ENCODE measurements around the gene NAMPT. TPM values are rescaled to one million over a fixed set of nuclear protein-coding genes. Genes with fewer than 3 reads are reported as not detected.

Gene NAMPT
- total RNA-seq, 1 donor from 2014 or later: 35.2 TPM

DNA sequence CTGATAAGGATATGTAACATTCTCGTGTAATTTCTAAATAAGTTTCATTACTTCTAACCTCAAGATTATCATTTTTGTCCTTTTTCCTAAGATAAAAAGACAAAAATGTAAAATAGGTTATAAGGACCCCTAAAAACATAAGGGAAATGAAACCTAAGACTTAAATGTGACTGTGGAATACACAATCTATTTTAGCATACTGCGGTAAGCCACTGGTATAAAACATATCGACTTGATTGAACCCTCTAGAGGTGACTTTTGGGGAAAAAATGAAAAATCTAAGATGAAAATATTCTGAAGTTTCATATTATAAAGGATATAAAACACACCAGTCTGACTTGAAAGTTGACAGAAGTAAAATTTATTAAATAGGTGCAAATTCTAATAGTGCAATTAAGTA, 1.9 kb downstream of the NAMPT start:
- TF ChIP-seq, protein P1, sequence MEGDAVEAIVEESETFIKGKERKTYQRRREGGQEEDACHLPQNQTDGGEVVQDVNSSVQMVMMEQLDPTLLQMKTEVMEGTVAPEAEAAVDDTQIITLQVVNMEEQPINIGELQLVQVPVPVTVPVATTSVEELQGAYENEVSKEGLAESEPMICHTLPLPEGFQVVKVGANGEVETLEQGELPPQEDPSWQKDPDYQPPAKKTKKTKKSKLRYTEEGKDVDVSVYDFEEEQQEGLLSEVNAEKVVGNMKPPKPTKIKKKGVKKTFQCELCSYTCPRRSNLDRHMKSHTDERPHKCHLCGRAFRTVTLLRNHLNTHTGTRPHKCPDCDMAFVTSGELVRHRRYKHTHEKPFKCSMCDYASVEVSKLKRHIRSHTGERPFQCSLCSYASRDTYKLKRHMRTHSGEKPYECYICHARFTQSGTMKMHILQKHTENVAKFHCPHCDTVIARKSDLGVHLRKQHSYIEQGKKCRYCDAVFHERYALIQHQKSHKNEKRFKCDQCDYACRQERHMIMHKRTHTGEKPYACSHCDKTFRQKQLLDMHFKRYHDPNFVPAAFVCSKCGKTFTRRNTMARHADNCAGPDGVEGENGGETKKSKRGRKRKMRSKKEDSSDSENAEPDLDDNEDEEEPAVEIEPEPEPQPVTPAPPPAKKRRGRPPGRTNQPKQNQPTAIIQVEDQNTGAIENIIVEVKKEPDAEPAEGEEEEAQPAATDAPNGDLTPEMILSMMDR (IDR thresholded peaks at IDR 0.05; ENCODE audit: unreplicated experiment): no peak
- no peak overlapping the region for H3K27ac Mint-ChIP-seq
- H3K4me3 Mint-ChIP-seq (ENCODE audit: low read depth): no peak overlapping the region
- DNase-seq (ENCODE audit: low spot score, unreplicated experiment): no peak
- H3K4me1 Mint-ChIP-seq (ENCODE audit: low read depth): peaks cover 11% of the 10 kb centered on the region
- no peaks in the 10 kb centered on the region for H3K27me3 Mint-ChIP-seq
- no peaks in the 10 kb centered on the region for H3K9me3 Mint-ChIP-seq (ENCODE audit: low read depth)
- H3K36me3 Mint-ChIP-seq (ENCODE audit: insufficient read depth): no peaks in the 10 kb centered on the region

- Mint-ChIP-seq H3K4me1 (ENCODE audit: low read depth) (peaks cover 11% of the 10 kb centered on the region), H3K27me3 (no peaks in the 10 kb centered on the region), H3K4me3 (ENCODE audit: low read depth) (no peak overlapping the region), H3K27ac (no peak overlapping the region), H3K9me3 (ENCODE audit: low read depth) (no peaks in the 10 kb centered on the region), H3K36me3 (ENCODE audit: insufficient read depth) (no peaks in the 10 kb centered on the region)
- DNase-seq (ENCODE audit: low spot score, unreplicated experiment): no peak
- TF ChIP-seq, protein P1 (IDR thresholded peaks at IDR 0.05; ENCODE audit: unreplicated experiment): no peak
Observed at GRCh38 chr7:106282390-106282789, 2.4 kb downstream of the NAMPT start.

DNA sequence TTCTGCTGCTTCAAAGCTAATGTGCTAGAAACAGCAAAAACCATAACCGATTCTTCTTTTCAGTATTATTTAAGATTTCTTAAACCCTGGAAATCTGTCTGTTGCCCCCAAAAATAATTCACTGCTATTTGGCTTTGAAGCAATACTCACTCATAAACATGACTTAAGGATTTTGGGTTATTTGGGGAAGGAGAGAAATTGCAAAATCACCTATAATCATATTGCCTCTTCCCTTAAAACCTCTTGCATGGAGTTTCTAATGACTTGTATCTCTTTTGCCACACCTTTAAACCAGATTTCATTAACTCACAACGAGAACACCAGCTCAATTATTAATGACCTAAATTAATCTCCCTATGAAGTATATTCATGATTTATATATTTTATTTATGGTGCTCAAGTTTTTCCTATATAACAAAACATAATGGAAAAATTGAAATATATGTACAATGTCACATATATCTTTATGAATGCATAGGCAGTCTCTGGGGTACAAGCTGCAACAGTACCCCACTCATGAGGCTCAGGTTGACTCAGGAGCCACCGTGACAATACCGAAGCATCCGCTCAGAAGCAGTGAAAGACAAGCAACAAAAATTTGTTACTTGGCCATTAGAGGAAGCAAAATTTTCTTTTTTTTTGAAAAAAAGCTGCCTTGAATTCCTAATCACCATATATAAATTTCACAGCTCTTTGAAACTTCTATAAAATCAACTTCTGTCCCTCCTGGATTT, 3.0 kb downstream of the NAMPT start:
- Mint-ChIP-seq H3K36me3 (ENCODE audit: insufficient read depth) (no peaks in the 10 kb centered on the region), H3K9me3 (ENCODE audit: low read depth) (no peaks in the 10 kb centered on the region), H3K27ac (no peak overlapping the region), H3K4me3 (ENCODE audit: low read depth) (no peak overlapping the region), H3K4me1 (ENCODE audit: low read depth) (peaks cover 11% of the 10 kb centered on the region), H3K27me3 (no peaks in the 10 kb centered on the region)
- no peak for DNase-seq (ENCODE audit: low spot score, unreplicated experiment)
- TF ChIP-seq, protein P1 (IDR thresholded peaks at IDR 0.05; ENCODE audit: unreplicated experiment): no peak

DNA sequence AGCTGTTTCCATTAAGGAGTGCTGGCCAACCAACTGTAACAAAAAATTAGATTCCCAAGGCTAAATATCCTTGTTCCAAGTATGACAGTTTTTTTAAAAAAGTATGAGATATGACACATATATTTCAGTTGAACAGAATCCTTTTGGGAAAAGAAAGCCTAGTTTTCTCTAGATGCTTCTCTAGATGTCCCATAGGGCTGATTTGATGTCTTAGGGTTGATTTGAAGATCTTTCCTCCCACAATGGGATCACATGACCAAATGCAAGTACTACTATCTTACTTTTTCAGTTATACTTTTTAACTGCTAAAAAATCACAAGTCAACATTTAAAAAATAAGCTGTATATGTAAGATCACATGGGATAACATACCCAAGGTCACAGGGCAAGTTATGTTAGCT, 3.7 kb downstream of the NAMPT start:
- Mint-ChIP-seq H3K27ac (no peak overlapping the region), H3K4me3 (ENCODE audit: low read depth) (no peak overlapping the region), H3K4me1 (ENCODE audit: low read depth) (peaks cover 11% of the 10 kb centered on the region), H3K9me3 (ENCODE audit: low read depth) (no peaks in the 10 kb centered on the region), H3K36me3 (ENCODE audit: insufficient read depth) (peaks cover 1% of the 10 kb centered on the region), H3K27me3 (no peaks in the 10 kb centered on the region)
- DNase-seq (ENCODE audit: low spot score, unreplicated experiment): no peak
- TF ChIP-seq, protein P1 (IDR thresholded peaks at IDR 0.05; ENCODE audit: unreplicated experiment): no peak

GRCh38 chr7:106279425-106280197, 5.2 kb downstream of the NAMPT start:
- Mint-ChIP-seq H3K4me1 (ENCODE audit: low read depth) (peaks cover 5% of the 10 kb centered on the region), H3K27me3 (no peaks in the 10 kb centered on the region), H3K9me3 (ENCODE audit: low read depth) (no peaks in the 10 kb centered on the region), H3K27ac (no peak overlapping the region), H3K4me3 (ENCODE audit: low read depth) (no peak overlapping the region), H3K36me3 (ENCODE audit: insufficient read depth) (peaks cover 3% of the 10 kb centered on the region)
- no peak for DNase-seq (ENCODE audit: low spot score, unreplicated experiment)
- TF ChIP-seq, protein P1 (IDR thresholded peaks at IDR 0.05; ENCODE audit: unreplicated experiment): no peak

Measured in progenitor cell of endocrine pancreas (in vitro differentiated cells).